DOHH2 (cell line): ENCODE data around the gene KSR1.

ENCODE experiments used
- EZH2phosphoT487 ChIP-seq: fragments of 200-600 bp; sonication (generic); IDR thresholded peaks from 2 replicates; pipeline ENCODE4 v1.6.1; 2017; ENCODE audit warnings: borderline replicate concordance, mild to moderate bottlenecking, antibody characterized with exemption, low read length, moderate library complexity, mixed read lengths
- TF ChIP-seq, protein P1 (sequence below): fragments of 200-600 bp; sonication (generic); IDR thresholded peaks from one replicate; pipeline ENCODE4 v1.5.1; 2014; ENCODE audit warnings: antibody characterized with exemption, mild to moderate bottlenecking, low read depth, low read length; ENCODE audit not compliant: poor library complexity, severe bottlenecking

DNA sequence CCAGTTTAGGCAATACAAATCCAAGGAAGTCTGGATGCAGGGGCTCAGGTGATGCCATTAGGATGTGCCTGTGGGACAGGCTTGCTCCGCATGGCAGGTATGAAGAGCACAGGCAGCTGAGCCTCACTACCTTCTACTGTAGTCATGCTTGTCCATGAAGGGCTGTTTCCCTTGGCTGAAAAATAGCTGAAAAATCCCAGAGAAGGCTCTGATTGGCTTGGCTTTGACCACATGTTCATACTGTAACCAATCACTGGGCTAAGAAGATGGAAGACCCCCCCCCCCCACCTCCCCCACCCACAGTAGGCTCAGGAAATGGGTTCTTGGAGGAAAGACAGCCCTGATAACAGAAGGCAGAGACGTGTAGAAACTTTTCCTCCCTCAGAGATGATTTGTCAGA, 108.2 kb downstream of the KSR1 start:
- TF ChIP-seq, protein P1, sequence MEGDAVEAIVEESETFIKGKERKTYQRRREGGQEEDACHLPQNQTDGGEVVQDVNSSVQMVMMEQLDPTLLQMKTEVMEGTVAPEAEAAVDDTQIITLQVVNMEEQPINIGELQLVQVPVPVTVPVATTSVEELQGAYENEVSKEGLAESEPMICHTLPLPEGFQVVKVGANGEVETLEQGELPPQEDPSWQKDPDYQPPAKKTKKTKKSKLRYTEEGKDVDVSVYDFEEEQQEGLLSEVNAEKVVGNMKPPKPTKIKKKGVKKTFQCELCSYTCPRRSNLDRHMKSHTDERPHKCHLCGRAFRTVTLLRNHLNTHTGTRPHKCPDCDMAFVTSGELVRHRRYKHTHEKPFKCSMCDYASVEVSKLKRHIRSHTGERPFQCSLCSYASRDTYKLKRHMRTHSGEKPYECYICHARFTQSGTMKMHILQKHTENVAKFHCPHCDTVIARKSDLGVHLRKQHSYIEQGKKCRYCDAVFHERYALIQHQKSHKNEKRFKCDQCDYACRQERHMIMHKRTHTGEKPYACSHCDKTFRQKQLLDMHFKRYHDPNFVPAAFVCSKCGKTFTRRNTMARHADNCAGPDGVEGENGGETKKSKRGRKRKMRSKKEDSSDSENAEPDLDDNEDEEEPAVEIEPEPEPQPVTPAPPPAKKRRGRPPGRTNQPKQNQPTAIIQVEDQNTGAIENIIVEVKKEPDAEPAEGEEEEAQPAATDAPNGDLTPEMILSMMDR = no peak
- TF ChIP-seq EZH2phosphoT487 = no peak
